Measurements from ENCODE around the gene TNS1.

GRCh38 chr2:217837530-217837929 is 165.3 kb downstream of the TNS1 start:
- no peak for TF ChIP-seq NBN (IDR thresholded peaks at IDR 0.05)
- no peak for TF ChIP-seq CTCF (IDR thresholded peaks at IDR 0.05 in 2 of 3, conservative IDR thresholded peaks at IDR 0.05 in 1 of 3; ENCODE audit: control insufficient read depth in 2 of 3, extremely low read depth in 1 of 3, insufficient read depth in 1 of 3, low read depth in 3 of 3, low read length in 3 of 3)
- TF ChIP-seq MAX (IDR thresholded peaks at IDR 0.05; ENCODE audit: low read depth, low read length), result no peak
- no peak for TF ChIP-seq CHD1 (IDR thresholded peaks at IDR 0.05; ENCODE audit: low read depth, low read length)
- TF ChIP-seq, protein P1, sequence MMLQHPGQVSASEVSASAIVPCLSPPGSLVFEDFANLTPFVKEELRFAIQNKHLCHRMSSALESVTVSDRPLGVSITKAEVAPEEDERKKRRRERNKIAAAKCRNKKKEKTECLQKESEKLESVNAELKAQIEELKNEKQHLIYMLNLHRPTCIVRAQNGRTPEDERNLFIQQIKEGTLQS (IDR thresholded peaks at IDR 0.05; ENCODE audit: borderline replicate concordance, extremely low read depth, low read depth, low read length), result no peak
- TF ChIP-seq EP300 (IDR thresholded peaks at IDR 0.05; ENCODE audit: borderline replicate concordance in 1 of 2, control insufficient read depth in 1 of 2, low read depth in 2 of 2, low read length in 2 of 2), result no peak
- no peak for TF ChIP-seq KAT2A (conservative IDR thresholded peaks at IDR 0.05; ENCODE audit: control insufficient read depth, low read depth, low read length)
- TF ChIP-seq, protein P2, sequence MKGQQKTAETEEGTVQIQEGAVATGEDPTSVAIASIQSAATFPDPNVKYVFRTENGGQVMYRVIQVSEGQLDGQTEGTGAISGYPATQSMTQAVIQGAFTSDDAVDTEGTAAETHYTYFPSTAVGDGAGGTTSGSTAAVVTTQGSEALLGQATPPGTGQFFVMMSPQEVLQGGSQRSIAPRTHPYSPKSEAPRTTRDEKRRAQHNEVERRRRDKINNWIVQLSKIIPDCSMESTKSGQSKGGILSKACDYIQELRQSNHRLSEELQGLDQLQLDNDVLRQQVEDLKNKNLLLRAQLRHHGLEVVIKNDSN (IDR thresholded peaks at IDR 0.05; ENCODE audit: borderline replicate concordance, extremely low read length, insufficient read depth, low read depth, low read length), result no peak
- TF ChIP-seq REST (IDR thresholded peaks at IDR 0.05; ENCODE audit: low read depth, low read length), result no peak
- TF ChIP-seq POLR2A (IDR thresholded peaks at IDR 0.05; ENCODE audit: low read depth, low read length), result no peak
- no peak for TF ChIP-seq EZH2 (IDR thresholded peaks at IDR 0.05; ENCODE audit: borderline replicate concordance, control insufficient read depth, low read depth, low read length)
- TF ChIP-seq HDAC2 (IDR thresholded peaks at IDR 0.05), result no peak
